ENCODE data around the gene PLCE1. TPM values are rescaled to one million over a fixed set of nuclear protein-coding genes. Genes with fewer than 3 reads are reported as not detected.

The PLCE1 gene
- total RNA-seq, 1 experiment from 2014 or later, result 0.13 TPM

GRCh38 chr10:94002156-94002555, 8.4 kb downstream of the PLCE1 start:
- Histone ChIP-seq H3K23ac (ENCODE audit: insufficient read length, low read depth, low read length) (no peak overlapping the region), H3K9ac (ENCODE audit: extremely low read depth, insufficient read length, low read length) (no peak overlapping the region), H3K14ac (ENCODE audit: insufficient read depth, low read length) (no peak overlapping the region), H2BK15ac (ENCODE audit: low read depth, low read length) (no peak overlapping the region), H2BK120ac (ENCODE audit: low read depth, low read length, poor library complexity, severe bottlenecking) (no peak overlapping the region), H2BK5ac (ENCODE audit: insufficient read length, low read length) (no peak overlapping the region), H3K4me2 (ENCODE audit: insufficient read depth, insufficient read length, low read length) (no peak overlapping the region), H3K23me2 (ENCODE audit: insufficient read length, low read depth, low read length, poor library complexity, severe bottlenecking) (no peaks in the 10 kb centered on the region), H2BK20ac (ENCODE audit: low read depth, low read length, poor library complexity, severe bottlenecking) (no peak overlapping the region), H3K27ac (ENCODE audit: insufficient read length, low read depth, low read length) (no peak overlapping the region), H2AK5ac (ENCODE audit: insufficient read length, low read length) (no peak overlapping the region), H4K20me1 (ENCODE audit: control insufficient read depth, insufficient read depth, insufficient read length) (no peaks in the 10 kb centered on the region), H3T11ph (ENCODE audit: low read length) (no peak overlapping the region), H3K56ac (ENCODE audit: insufficient read length, low read depth, low read length) (no peak overlapping the region), H3K4ac (ENCODE audit: low read depth, low read length) (no peak overlapping the region), H2AFZ (ENCODE audit: low read length) (no peak overlapping the region), H4K5ac (ENCODE audit: insufficient read length, low read depth, low read length) (no peak overlapping the region), H3K79me1 (ENCODE audit: insufficient read depth, low read depth, low read length, poor library complexity, severe bottlenecking) (no peaks in the 10 kb centered on the region), H3K4me1 (ENCODE audit: insufficient read depth, low read length) (0 out of 2 replicates have a peak, but pooled peaks cover 2% of the 10 kb centered on the region), H3K79me2 (ENCODE audit: insufficient read depth, low read length) (no peaks in the 10 kb centered on the region), H2BK12ac (ENCODE audit: insufficient read length, low read depth, low read length) (no peak overlapping the region), H3K27me3 (ENCODE audit: insufficient read depth, low read length) (no peaks in the 10 kb centered on the region), H4K91ac (ENCODE audit: insufficient read length, low read depth, low read length) (no peak overlapping the region), H4K8ac (replicated peaks; ENCODE audit: insufficient read length, low read depth, low read length) (no peak overlapping the region), H3K18ac (ENCODE audit: insufficient read length, low read depth, low read length) (no peak overlapping the region), H3K9me3 (ENCODE audit: control insufficient read depth, low read depth, low read length) (no peaks in the 10 kb centered on the region)
- no peak for TF ChIP-seq CTCF (conservative IDR thresholded peaks at IDR 0.05)
- Mint-ChIP-seq H3K27me3 (ENCODE audit: low read depth) (peaks cover 51% of the 10 kb centered on the region), H3K36me3 (ENCODE audit: insufficient read depth in 1 of 3, low read depth in 3 of 3) (no peaks in the 10 kb centered on the region), H3K27ac (no peak overlapping the region), H3K9me3 (no peaks in the 10 kb centered on the region), H3K4me1 (peaks cover 10 to 17% of the 10 kb centered on the region in 2 experiments), H3K4me3 (no peak overlapping the region)
- WGBS (ENCODE audit: extremely low coverage, insufficient read length, low lambda C conversion rate), result no CpG with 5 or more reads among the region's 3 CpGs
- DNase-seq, result no peak

Data from H9 (cell line).